Astrocyte (in vitro differentiated cells and primary cell): ENCODE results near the gene RAB3D.

Source experiments
- CTCF ChIP-seq: IDR thresholded peaks from 2 replicates; pipeline ENCODE4 v1.5.1; 2011; ENCODE audit warnings: low read depth, mild to moderate bottlenecking, inconsistent platforms, low read length, moderate library complexity; ENCODE audit not compliant: insufficient read depth
- EZH2 ChIP-seq: IDR thresholded peaks from 2 replicates; pipeline ENCODE4 v1.6.1; 2012; ENCODE audit warnings: mild to moderate bottlenecking, low read length, inconsistent platforms; ENCODE audit not compliant: insufficient read depth

DNA sequence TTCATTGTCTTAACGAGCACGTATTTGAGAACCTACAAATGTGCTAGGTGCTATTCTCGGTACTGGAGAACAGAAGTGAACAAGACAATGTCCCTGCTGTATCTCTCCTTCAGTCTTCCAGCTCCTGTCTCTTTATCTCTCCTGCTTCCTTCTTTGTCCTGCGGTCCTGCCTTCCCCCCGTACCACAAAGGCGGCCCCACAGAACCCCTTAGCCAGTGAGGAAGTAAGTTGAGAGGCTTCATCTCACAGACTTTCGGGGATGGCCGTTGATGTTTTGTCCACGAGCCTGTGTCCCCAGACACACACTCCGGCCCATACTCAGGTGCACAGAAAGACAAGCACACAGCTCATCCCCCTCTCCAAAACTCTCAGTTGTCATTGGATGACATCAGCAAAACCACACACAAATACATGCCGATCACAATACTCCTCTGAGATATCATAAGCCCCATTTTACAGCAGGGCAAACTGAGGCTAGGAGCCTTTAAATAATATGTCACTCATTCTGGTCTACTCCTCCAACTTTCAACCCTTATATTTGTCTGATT is 34.5 kb upstream of the RAB3D start:
- no peak for TF ChIP-seq CTCF
- no peak for TF ChIP-seq EZH2
